OCI-LY1 (cell line): ENCODE results near the gene KDM7A.

Experiments
- H2AFZ ChIP-seq: fragments of 200-600 bp; sonication (generic), shearing (Covaris generic); 2 replicates; pipeline ENCODE4 v1.6.0; 2014; ENCODE audit warnings: antibody characterized with exemption, mild to moderate bottlenecking, low read length
- H3F3A ChIP-seq: fragments of 200-600 bp; sonication (generic), shearing (Covaris generic); 2 replicates; pipeline ENCODE4 v1.6.0; 2014; ENCODE audit warnings: mild to moderate bottlenecking, antibody characterized with exemption, low read length, moderate library complexity; ENCODE audit not compliant: insufficient read depth
- H3K27ac ChIP-seq: fragments of 200-600 bp; sonication (generic); 2 replicates; pipeline ENCODE4 v1.5.1; 2014; ENCODE audit warnings: low read length, mixed run types, mild to moderate bottlenecking, low read depth; ENCODE audit not compliant: poor library complexity, severe bottlenecking
- H3K27me3 ChIP-seq: fragments of 200-600 bp; sonication (generic); 2 replicates; pipeline ENCODE4 v1.6.0; 2014; ENCODE audit warnings: antibody characterized with exemption, mild to moderate bottlenecking, low read length, moderate library complexity; ENCODE audit not compliant: insufficient read depth
- H3K36me3 ChIP-seq: fragments of 200-600 bp; sonication (generic); 2 replicates; pipeline ENCODE4 v1.6.1; 2014; ENCODE audit warnings: mild to moderate bottlenecking, antibody characterized with exemption, low read length, moderate library complexity, mixed read lengths; ENCODE audit not compliant: insufficient read depth
- H3K4me1 ChIP-seq: fragments of 200-600 bp; sonication (generic); 2 replicates; pipeline ENCODE4 v1.5.1; 2014; ENCODE audit warnings: mild to moderate bottlenecking, low read length, moderate library complexity; ENCODE audit not compliant: insufficient read depth, severe bottlenecking
- H3K4me2 ChIP-seq: fragments of 200-600 bp; sonication (generic), shearing (Covaris generic); 2 replicates; pipeline ENCODE4 v1.6.1; 2014; ENCODE audit warnings: low read length
- H3K4me3 ChIP-seq: fragments of 200-600 bp; sonication (generic); 2 replicates; pipeline ENCODE4 v1.5.1; 2014; ENCODE audit warnings: low read length, low read depth, mild to moderate bottlenecking, mixed read lengths; ENCODE audit not compliant: poor library complexity, severe bottlenecking
- H3K79me2 ChIP-seq: fragments of 200-600 bp; shearing (Covaris generic); 2 replicates; pipeline ENCODE4 v1.6.1; 2016; ENCODE audit warnings: mixed run types, low read length, mixed read lengths; ENCODE audit not compliant: insufficient read depth
- H3K9ac ChIP-seq: fragments of 200-600 bp; sonication (generic), shearing (Covaris generic); 2 replicates; pipeline ENCODE4 v1.6.1; 2014; ENCODE audit warnings: mild to moderate bottlenecking, low read length, mixed read lengths
- H3K9me2 ChIP-seq: fragments of 200-600 bp; sonication (generic), shearing (Covaris generic); 2 replicates; pipeline ENCODE4 v1.6.1; 2014; ENCODE audit warnings: low read depth, mild to moderate bottlenecking, low read length, mixed read lengths
- H3K9me3 ChIP-seq: fragments of 200-600 bp; shearing (Covaris generic); 2 replicates; pipeline ENCODE4 v1.6.1; 2014; ENCODE audit warnings: low read length, mixed read lengths
- H4K20me1 ChIP-seq: fragments of 200-600 bp; sonication (generic), shearing (Covaris generic); 2 replicates; pipeline ENCODE4 v1.6.0; 2016; ENCODE audit warnings: mild to moderate bottlenecking, low read length; ENCODE audit not compliant: insufficient read depth
- CTCF ChIP-seq: fragments of 200-600 bp; sonication (generic), shearing (Covaris generic); IDR thresholded peaks from 2 replicates; pipeline ENCODE4 v1.5.1; 2017; ENCODE audit warnings: mild to moderate bottlenecking, antibody characterized with exemption, low read length, moderate library complexity, mixed read lengths
- EZH2 ChIP-seq: fragments of 200-600 bp; sonication (generic), shearing (Covaris generic); IDR thresholded peaks from 2 replicates; pipeline ENCODE4 v1.8.0; 2017; ENCODE audit warnings: borderline replicate concordance, mixed run types, mild to moderate bottlenecking, antibody characterized with exemption, low read length, moderate library complexity, mixed read lengths

KDM7A gene

GRCh38 chr7:140153666-140154161 lies 23.1 kb downstream of the KDM7A start:
- H3K79me2 ChIP-seq, result no peaks in the 10 kb centered on the region
- no peak overlapping the region for H2AFZ ChIP-seq
- H3K4me3 ChIP-seq, result no peak overlapping the region
- H3K36me3 ChIP-seq, result no peaks in the 10 kb centered on the region
- H3K27ac ChIP-seq, result no peak overlapping the region
- H3K4me1 ChIP-seq, result no peaks in the 10 kb centered on the region
- H3K9me3 ChIP-seq, result no peaks in the 10 kb centered on the region
- peaks cover 14% of the 10 kb centered on the region for H4K20me1 ChIP-seq
- no peaks in the 10 kb centered on the region for H3K27me3 ChIP-seq
- H3K4me2 ChIP-seq, result no peak overlapping the region
- TF ChIP-seq CTCF, result no peak
- no peak for TF ChIP-seq EZH2
- no peak overlapping the region for H3K9ac ChIP-seq
- H3K9me2 ChIP-seq, result no peaks in the 10 kb centered on the region
- no peaks in the 10 kb centered on the region for H3F3A ChIP-seq

- TF ChIP-seq EZH2 (no peak), CTCF (no peak)
- H3K27me3 ChIP-seq, result no peaks in the 10 kb centered on the region
- no peaks in the 10 kb centered on the region for H3K79me2 ChIP-seq
- H3K36me3 ChIP-seq, result no peaks in the 10 kb centered on the region
- H2AFZ ChIP-seq, result no peak overlapping the region
- H3K4me2 ChIP-seq, result no peak overlapping the region
- H3K9me3 ChIP-seq, result no peaks in the 10 kb centered on the region
- no peak overlapping the region for H3K4me3 ChIP-seq
- no peaks in the 10 kb centered on the region for H3K4me1 ChIP-seq
- H3K9ac ChIP-seq, result no peak overlapping the region
- no peak overlapping the region for H3K27ac ChIP-seq
- H3K9me2 ChIP-seq, result no peaks in the 10 kb centered on the region
- H3F3A ChIP-seq, result no peaks in the 10 kb centered on the region
- peaks cover 8% of the 10 kb centered on the region for H4K20me1 ChIP-seq
Measured at GRCh38 chr7:140146574-140146973, 30.2 kb downstream of the KDM7A start.

- Histone ChIP-seq H3K9me2 (no peaks in the 10 kb centered on the region), H3K4me3 (no peak overlapping the region), H3K79me2 (no peaks in the 10 kb centered on the region), H3K9me3 (no peaks in the 10 kb centered on the region), H3K4me1 (no peaks in the 10 kb centered on the region), H3K4me2 (no peak overlapping the region), H4K20me1 (peaks cover 8% of the 10 kb centered on the region), H3K9ac (no peak overlapping the region), H3K36me3 (no peaks in the 10 kb centered on the region), H3K27me3 (no peaks in the 10 kb centered on the region), H3F3A (no peaks in the 10 kb centered on the region), H3K27ac (no peak overlapping the region), H2AFZ (no peak overlapping the region)
- no peak for TF ChIP-seq EZH2
- no peak for TF ChIP-seq CTCF
Measured at GRCh38 chr7:140145709-140146108, 31.1 kb downstream of the KDM7A start.
